ENCODE data around the gene KLK1. TPM values are rescaled to one million over a fixed set of nuclear protein-coding genes. Genes with fewer than 3 reads are reported as not detected.
"Not testable (repeated sequence)": the region's sequence is repeated elsewhere in the genome, so short reads cannot be mapped to it uniquely, and the experiment has no call there.

KLK1 gene
- polyA plus RNA-seq, 1 of the 3 experiments (the other 2 are of a cell fraction), result not detected

GRCh38 chr19:50776131-50776530 is 47.5 kb downstream of the KLK1 start (continued):
- TF ChIP-seq CTCF (IDR thresholded peaks at IDR 0.05) (no peak), NFIC (IDR thresholded peaks at IDR 0.05; ENCODE audit: borderline replicate concordance) (no peak)

GRCh38 chr19:50773454-50773853 is 50.1 kb downstream of the KLK1 start:
- H2AFZ ChIP-seq (ENCODE audit: low read depth); DNase-seq; H3K9me3 ChIP-seq; H3K9ac ChIP-seq; H3K27ac ChIP-seq (ENCODE audit: low read depth in 2 of 2, low read length in 1 of 2); H3K9me2 ChIP-seq; H3K4me1 ChIP-seq (ENCODE audit: control insufficient read depth in 1 of 2, insufficient read depth in 2 of 2, low read depth in 1 of 2, low read length in 1 of 2); H3K4me2 ChIP-seq; H3K4me3 ChIP-seq (ENCODE audit: low read depth in 2 of 2, low read length in 1 of 2); H3K36me3 ChIP-seq (replicated peaks in 1 of 2; ENCODE audit: control insufficient read depth in 1 of 2, insufficient read depth in 2 of 2, low read length in 1 of 2); H4K20me1 ChIP-seq (ENCODE audit: insufficient read depth); H3K79me2 ChIP-seq (ENCODE audit: insufficient read depth); H3F3A ChIP-seq (replicated peaks; ENCODE audit: insufficient read depth); POLR2A ChIA-PET: not testable (repeated sequence)
- peaks cover 24% of the 10 kb centered on the region for H3K27me3 ChIP-seq (ENCODE audit: insufficient read depth)
- WGBS (ENCODE audit: low lambda C conversion rate), result 6% methylated on average over 7 of the region's 7 CpGs
- CTCF ChIA-PET, result interaction anchor here (1.2 to 1.4 kb wide), 3 partner anchors 10 to 166 kb away, joined by 3 to 5 read pairs (median 4); no protein-coding TSS in a partner anchor

GRCh38 chr19:50772912-50773311 is 50.7 kb downstream of the KLK1 start:
- H3F3A ChIP-seq (replicated peaks; ENCODE audit: insufficient read depth); H3K9me3 ChIP-seq; H3K36me3 ChIP-seq (replicated peaks in 1 of 2; ENCODE audit: control insufficient read depth in 1 of 2, insufficient read depth in 2 of 2, low read length in 1 of 2); H4K20me1 ChIP-seq (ENCODE audit: insufficient read depth); H3K79me2 ChIP-seq (ENCODE audit: insufficient read depth); H3K4me1 ChIP-seq (ENCODE audit: control insufficient read depth in 1 of 2, insufficient read depth in 2 of 2, low read depth in 1 of 2, low read length in 1 of 2); H3K4me2 ChIP-seq; POLR2A ChIA-PET; H3K27ac ChIP-seq (ENCODE audit: low read depth in 2 of 2, low read length in 1 of 2); H2AFZ ChIP-seq (ENCODE audit: low read depth); DNase-seq; H3K9ac ChIP-seq; H3K9me2 ChIP-seq; H3K4me3 ChIP-seq (ENCODE audit: low read depth in 2 of 2, low read length in 1 of 2): not testable (repeated sequence)
- CTCF ChIA-PET, result interaction anchor here (1.2 to 1.4 kb wide), 2 partner anchors 11 to 49 kb away, joined by 4 to 5 read pairs; no protein-coding TSS in a partner anchor
- peaks cover 19% of the 10 kb centered on the region for H3K27me3 ChIP-seq (ENCODE audit: insufficient read depth)
- 40% methylated on average over 3 of the region's 3 CpGs for WGBS (ENCODE audit: low lambda C conversion rate)

- H3K27ac ChIP-seq (ENCODE audit: low read depth in 2 of 2, low read length in 1 of 2), result no peak overlapping the region
- 9% methylated on average over 2 of the region's 2 CpGs for WGBS (ENCODE audit: low lambda C conversion rate)
- no peaks in the 10 kb centered on the region for H3K9me3 ChIP-seq
- TF ChIP-seq FOXJ3 (CRISPR knock-in tag; IDR thresholded peaks at IDR 0.05), result no peak
- TF ChIP-seq EP300 (IDR thresholded peaks at IDR 0.05; ENCODE audit: borderline replicate concordance in 1 of 2, low read depth in 1 of 2, low read length in 1 of 2), result no peak
- TF ChIP-seq RFX5 (IDR thresholded peaks at IDR 0.05; ENCODE audit: low read length), result no peak
- TF ChIP-seq RAD21 (IDR thresholded peaks at IDR 0.05; ENCODE audit: low read length), result no peak
- no peak for TF ChIP-seq SMC3 (IDR thresholded peaks at IDR 0.05; ENCODE audit: low read depth, low read length)
- no peak for TF ChIP-seq GATA2 (CRISPR knock-in tag; IDR thresholded peaks at IDR 0.05)
- TF ChIP-seq ELF1 (IDR thresholded peaks at IDR 0.05), result no peak
- peak; percentile 89 for TF ChIP-seq USF1 (IDR thresholded peaks at IDR 0.05; ENCODE audit: borderline replicate concordance, low read depth)
- TF ChIP-seq YY1 (IDR thresholded peaks at IDR 0.05; ENCODE audit: low read depth), result no peak
- H3K79me2 ChIP-seq (ENCODE audit: insufficient read depth), result no peaks in the 10 kb centered on the region
- H3K4me1 ChIP-seq (ENCODE audit: control insufficient read depth in 1 of 2, insufficient read depth in 2 of 2, low read depth in 1 of 2, low read length in 1 of 2), result no peaks in the 10 kb centered on the region
- no peak overlapping the region for H3K9ac ChIP-seq
- no peaks in the 10 kb centered on the region for H3K36me3 ChIP-seq (replicated peaks in 1 of 2; ENCODE audit: control insufficient read depth in 1 of 2, insufficient read depth in 2 of 2, low read length in 1 of 2)
- H3K4me2 ChIP-seq, result no peak overlapping the region
- ChIA-PET CTCF (interaction anchor here (1.4 kb wide), 1 partner anchor 11 kb away, joined by 4 read pairs; no protein-coding TSS in a partner anchor), POLR2A (no interaction called here)
- H3K4me3 ChIP-seq (ENCODE audit: low read depth in 2 of 2, low read length in 1 of 2), result no peak overlapping the region
- H4K20me1 ChIP-seq (ENCODE audit: insufficient read depth), result no peaks in the 10 kb centered on the region
- DNase-seq, result peak; percentile 68
- peaks cover 14% of the 10 kb centered on the region for H3K27me3 ChIP-seq (ENCODE audit: insufficient read depth)
- no peaks in the 10 kb centered on the region for H3K9me2 ChIP-seq
- no peak overlapping the region for H2AFZ ChIP-seq (ENCODE audit: low read depth)
- H3F3A ChIP-seq (replicated peaks; ENCODE audit: insufficient read depth), result no peaks in the 10 kb centered on the region
Measured at GRCh38 chr19:50772476-50772875, 51.1 kb downstream of the KLK1 start.
